GM12892 (cell line): ENCODE measurements around the gene ZNF169.

Source experiments
- POLR2A ChIP-seq: IDR thresholded peaks from 2 replicates; pipeline ENCODE4 v1.6.1; 2011; ENCODE audit warnings: low read depth, low read length, control low read depth
- POLR2AphosphoS5 ChIP-seq: IDR thresholded peaks from 2 replicates; pipeline ENCODE4 v1.6.1; 2011; ENCODE audit warnings: low read depth, low read length, control low read depth
- TAF1 ChIP-seq: IDR thresholded peaks from 2 replicates; pipeline ENCODE4 v1.6.1; 2011; ENCODE audit warnings: low read depth, mild to moderate bottlenecking, control low read depth, low read length, borderline replicate concordance

DNA sequence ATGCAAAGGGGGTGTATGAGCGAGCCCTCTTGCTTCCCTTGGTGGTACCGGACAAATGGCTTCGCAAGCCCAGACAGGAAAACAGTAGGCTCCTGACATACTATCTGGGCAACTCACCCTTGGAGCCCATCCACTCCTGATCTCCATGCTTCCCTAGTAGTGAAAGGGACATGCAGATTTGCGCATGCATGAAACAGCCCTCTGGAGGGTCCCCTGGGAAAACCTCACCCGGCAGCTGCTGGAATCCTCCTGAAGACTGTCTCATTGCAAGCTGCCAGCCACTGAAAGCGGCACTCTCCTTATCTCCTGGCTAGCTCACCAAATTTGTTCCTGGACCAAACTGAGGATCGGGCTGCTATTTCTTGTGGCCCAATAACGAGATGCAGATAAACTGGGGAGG is 10.2 kb downstream of the ZNF169 start:
- no peak for TF ChIP-seq POLR2A
- no peak for TF ChIP-seq TAF1
- no peak for TF ChIP-seq POLR2AphosphoS5
